Measurements from ENCODE around the gene CAPN2. TPM values are rescaled to one million over a fixed set of nuclear protein-coding genes. Genes with fewer than 3 reads are reported as not detected.

The CAPN2 gene
- total RNA-seq, 1 experiment from 2014 or later: 189 TPM

- no peak for DNase-seq (ENCODE audit: low read depth)
Measured at GRCh38 chr1:223759273-223759672, 46.9 kb downstream of the CAPN2 start.

- DNase-seq (ENCODE audit: low read depth): no peak
Measured at GRCh38 chr1:223760833-223761232, 48.5 kb downstream of the CAPN2 start.

GRCh38 chr1:223761411-223761810 is 49.1 kb downstream of the CAPN2 start:
- DNase-seq (ENCODE audit: low read depth): no peak

GRCh38 chr1:223763251-223763650 is 50.9 kb downstream of the CAPN2 start:
- DNase-seq (ENCODE audit: low read depth): no peak

GRCh38 chr1:223763881-223764280 is 51.5 kb downstream of the CAPN2 start:
- no peak for DNase-seq (ENCODE audit: low read depth)

- no peak for DNase-seq (ENCODE audit: low read depth)
Measured at GRCh38 chr1:223765036-223765718, 52.8 kb downstream of the CAPN2 start.

- DNase-seq (ENCODE audit: low read depth): no peak
Measured at GRCh38 chr1:223765719-223766340, 53.5 kb downstream of the CAPN2 start.

- DNase-seq (ENCODE audit: low read depth): no peak
Measured at GRCh38 chr1:223770621-223771315, 58.4 kb downstream of the CAPN2 start.

GRCh38 chr1:223771469-223771813 is 59.1 kb downstream of the CAPN2 start:
- no peak for DNase-seq (ENCODE audit: low read depth)

GRCh38 chr1:223771814-223772770 is 59.8 kb downstream of the CAPN2 start:
- DNase-seq (ENCODE audit: low read depth): peak; percentile 93

- DNase-seq (ENCODE audit: low read depth): no peak
Measured at GRCh38 chr1:223772771-223773160, 60.4 kb downstream of the CAPN2 start.

- no peak for DNase-seq (ENCODE audit: low read depth)
Measured at GRCh38 chr1:223774134-223774814, 61.9 kb downstream of the CAPN2 start.

- DNase-seq (ENCODE audit: low read depth): no peak
Measured at GRCh38 chr1:223775054-223775453, 62.7 kb downstream of the CAPN2 start.

GRCh38 chr1:223775711-223776074 is 63.4 kb downstream of the CAPN2 start:
- DNase-seq (ENCODE audit: low read depth): no peak

- peak; percentile 93 for DNase-seq (ENCODE audit: low read depth)
Measured at GRCh38 chr1:223776075-223776814, 63.9 kb downstream of the CAPN2 start.

- no peak for DNase-seq (ENCODE audit: low read depth)
Measured at GRCh38 chr1:223776826-223777454, 64.6 kb downstream of the CAPN2 start.

GRCh38 chr1:223780318-223780717 is 68.0 kb downstream of the CAPN2 start:
- DNase-seq (ENCODE audit: low read depth): no peak

GRCh38 chr1:223780949-223781348 is 68.6 kb downstream of the CAPN2 start:
- no peak for DNase-seq (ENCODE audit: low read depth)

GRCh38 chr1:223783676-223784075 is 71.3 kb downstream of the CAPN2 start:
- no peak for DNase-seq (ENCODE audit: low read depth)

- DNase-seq (ENCODE audit: low read depth): no peak
Measured at GRCh38 chr1:223784541-223784940, 72.2 kb downstream of the CAPN2 start.
